HG02678 (cell line): ENCODE data around the gene DUOX2.
"Not testable (repeated sequence)": the region's sequence is repeated elsewhere in the genome, so short reads cannot be mapped to it uniquely, and the experiment has no call there.

ENCODE experiments used
- ATAC-seq: cut with Tn5 transposase; IDR thresholded peaks from one replicate; pipeline ENCODE4 v1.9.1; 2021; ENCODE audit warnings: mild to moderate bottlenecking, moderate library complexity; ENCODE audit not compliant: unreplicated experiment

The DUOX2 gene

DNA sequence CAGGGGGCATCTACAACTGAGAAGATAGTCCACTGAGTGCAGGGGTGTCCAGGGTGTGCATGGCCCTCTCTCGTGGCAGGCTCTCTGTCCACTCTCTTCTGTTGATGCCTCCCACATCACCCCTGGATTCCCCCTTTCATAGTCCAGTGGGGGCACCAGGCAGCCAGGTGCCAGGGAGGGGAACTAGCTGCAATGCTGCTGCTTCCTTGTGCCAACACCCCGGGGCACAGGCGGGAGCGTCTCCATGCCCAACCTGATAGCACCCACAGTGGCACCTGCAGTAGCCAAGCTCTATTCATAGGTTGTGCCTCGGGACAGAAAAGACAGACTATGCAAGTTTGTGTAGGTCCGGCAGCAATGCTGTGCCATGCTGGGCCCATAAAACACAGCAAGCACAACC is 11.7 kb downstream of the DUOX2 start:
- ATAC-seq, result no peak

- ATAC-seq, result no peak
These were observed 12.2 kb downstream of the DUOX2 start for GRCh38 chr15:45101749-45102148.

- ATAC-seq, result no peak
These were observed 12.9 kb downstream of the DUOX2 start for GRCh38 chr15:45100884-45101625.

DNA sequence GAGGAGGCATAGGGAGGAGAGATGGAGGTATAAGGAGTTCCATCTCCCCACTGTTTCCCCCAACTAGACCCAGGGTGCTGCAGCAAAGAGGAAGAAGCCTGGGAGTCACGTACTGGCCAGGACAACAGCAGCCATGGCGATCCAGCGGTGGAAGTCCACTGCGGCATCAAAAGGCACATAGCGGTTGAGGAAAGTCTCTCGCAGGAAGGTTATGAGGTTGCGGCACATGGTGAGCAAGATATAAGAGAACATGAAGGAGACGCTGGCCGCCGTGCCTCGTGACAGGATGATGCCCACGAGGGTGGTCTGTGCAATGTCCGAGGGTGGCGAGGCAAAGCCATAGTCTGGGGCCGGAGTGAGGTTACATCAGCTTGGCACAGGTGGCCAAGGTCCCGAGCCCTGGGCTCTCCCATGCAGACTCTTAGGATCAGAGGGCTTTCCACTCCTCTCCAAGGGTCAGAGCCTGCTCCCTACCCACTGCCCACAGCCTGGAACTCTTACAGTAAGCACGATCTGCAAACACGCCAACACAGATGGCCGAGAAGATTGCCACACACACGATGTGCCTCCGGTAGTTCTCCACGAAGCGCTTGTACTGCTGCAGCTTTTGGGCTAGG is 14.3 kb downstream of the DUOX2 start:
- no peak for ATAC-seq

DNA sequence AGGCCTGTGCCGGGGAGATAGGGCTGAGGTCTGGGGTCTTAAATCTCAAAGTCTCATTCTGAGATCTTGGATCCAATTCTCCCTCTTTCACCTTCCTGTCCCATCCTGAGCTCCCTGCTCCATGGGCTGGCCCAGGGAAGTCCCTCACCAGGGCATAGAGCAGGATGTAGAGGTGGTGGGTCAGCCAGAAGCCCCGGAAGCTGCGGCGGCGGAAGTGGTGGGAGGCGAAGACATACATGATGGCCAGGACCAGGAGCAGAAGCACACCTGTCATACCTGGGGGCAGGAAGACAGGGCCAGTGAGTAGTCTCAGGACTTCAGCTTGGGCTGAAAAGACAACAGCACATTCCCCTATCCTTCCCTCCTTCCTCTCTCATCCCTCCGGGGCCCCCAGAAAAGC is 16.5 kb downstream of the DUOX2 start:
- no peak for ATAC-seq

DNA sequence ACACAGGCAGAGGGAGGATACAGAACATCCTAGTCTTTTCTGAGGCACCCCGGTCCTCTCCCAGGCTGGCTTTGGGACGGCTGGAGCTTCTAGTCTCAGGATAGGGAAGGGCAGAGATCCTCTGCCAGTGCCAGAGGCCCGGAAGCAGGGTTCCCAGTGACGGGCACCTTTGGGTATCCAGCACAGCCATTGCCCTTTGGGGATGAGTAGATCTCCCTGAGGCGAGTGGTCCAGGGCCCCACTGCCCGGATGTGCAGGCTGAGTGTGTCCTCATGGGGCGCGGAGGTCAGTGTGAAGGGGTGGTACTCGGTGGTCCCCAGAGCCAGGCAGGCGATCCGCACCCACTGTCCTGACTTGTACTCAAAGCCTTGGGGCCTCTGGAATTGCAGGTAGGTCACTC is 18.3 kb downstream of the DUOX2 start:
- ATAC-seq, result no peak

DNA sequence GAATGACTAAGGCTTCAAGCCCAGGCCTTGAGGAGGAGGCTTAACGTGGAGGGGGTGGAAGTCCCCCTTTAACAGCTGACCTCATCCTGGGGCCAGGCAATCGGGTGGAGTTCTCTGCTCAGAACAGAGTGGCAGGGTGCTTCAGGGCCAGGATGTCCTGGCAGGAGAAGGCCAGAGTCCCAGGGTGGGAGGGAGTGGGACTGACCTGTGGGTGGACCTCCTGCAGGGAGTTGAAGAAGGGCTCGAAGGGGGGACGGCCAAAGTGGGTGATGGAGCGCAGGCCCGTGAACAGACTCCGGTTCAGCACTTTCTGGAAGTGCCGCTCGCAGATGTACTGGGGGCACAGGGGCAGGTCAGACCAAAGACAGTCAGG is 19.6 kb downstream of the DUOX2 start:
- no peak for ATAC-seq

DNA sequence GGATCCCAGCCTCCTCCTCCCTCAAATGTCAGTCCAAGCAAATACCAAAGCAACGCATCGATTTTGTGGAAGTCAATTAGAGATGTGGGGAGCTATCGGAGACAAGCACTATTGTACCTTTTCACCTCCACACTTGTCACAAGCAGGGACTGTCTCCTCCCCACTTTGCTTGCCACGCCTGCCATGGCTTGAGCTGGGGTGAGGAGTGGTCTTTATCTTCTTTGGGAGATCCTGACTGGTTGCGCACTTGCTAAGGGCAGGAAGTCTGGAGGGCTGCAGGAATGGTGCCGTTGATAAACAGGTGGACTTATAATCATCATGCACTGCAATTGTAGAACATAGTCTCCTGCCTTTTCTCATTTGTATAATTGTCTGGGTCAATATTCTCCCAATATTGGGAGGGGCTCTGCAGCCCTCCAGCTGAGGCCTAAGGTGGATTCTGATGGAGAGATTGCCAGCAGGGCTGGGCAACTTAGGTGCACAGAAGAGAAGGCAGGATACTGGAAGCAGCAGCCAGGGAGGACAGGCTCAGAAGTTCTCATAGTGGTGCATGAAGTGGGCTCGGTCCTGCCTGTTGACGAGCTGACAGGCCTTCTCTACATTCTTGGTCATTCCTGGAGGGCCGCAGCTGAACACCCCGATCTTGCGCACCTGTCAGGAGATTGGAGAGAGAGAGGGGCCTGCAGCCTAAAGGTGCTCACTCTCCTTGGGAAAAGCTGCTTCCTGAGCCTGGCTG is 20.2 kb downstream of the DUOX2 start:
- no peak for ATAC-seq

DNA sequence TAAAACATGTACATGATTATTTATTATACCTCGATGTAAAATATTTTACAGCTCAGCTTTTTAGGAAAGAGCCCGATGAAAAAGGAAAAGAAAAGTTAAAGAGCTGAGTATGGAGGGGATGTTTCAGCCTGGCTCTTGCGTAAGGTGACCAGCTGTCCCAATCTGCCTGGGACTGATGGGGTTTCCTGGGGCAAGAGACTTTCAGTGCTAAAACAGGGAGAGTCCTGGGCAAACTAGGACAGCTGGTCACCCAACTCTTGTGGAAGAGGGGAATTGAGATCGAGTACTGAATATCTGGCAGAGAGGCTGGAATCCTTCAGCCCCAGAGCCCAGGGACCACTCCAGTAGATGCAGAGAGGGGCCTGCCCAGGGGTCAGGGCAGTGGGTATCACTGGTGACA is 21.0 kb downstream of the DUOX2 start:
- no peak for ATAC-seq

DNA sequence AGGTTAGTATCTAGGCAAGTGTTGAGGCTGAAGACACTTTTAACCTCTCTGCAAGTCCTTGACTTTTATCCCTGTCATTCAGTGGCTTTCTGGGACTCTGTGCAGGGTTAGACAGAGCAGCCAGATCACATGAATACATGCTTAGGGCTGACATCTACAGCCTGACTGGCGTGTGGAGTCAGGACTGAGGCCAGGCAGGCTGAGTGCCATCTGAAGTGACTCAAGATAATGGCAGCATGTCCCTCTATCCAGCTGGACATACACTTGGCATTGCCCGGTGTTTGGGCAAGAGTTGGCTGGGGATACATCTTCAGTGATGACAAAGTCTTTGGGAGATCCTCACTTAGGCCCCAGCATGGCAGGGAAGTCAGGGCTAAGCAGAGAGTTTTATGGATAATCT is 22.4 kb downstream of the DUOX2 start:
- ATAC-seq, result no peak

DNA sequence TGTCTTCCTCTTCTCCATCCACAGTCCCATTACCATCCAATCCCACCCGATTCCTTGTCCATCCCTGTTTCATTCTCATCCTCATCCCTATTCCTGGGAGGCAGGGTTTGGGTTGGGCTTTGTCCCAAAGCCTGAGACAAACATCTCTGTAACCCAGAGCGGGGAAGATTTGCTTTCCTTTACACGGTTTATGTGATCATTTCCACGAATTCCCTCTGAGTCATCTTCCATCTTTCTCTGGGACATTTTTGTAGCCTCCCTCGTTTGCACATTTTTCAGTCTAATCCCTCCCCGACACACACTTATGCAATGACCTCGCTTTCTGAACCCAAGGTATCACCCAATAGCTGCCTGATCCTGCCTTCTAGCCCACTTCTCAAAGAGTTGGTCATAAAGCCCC is 22.8 kb downstream of the DUOX2 start:
- ATAC-seq, result no peak

DNA sequence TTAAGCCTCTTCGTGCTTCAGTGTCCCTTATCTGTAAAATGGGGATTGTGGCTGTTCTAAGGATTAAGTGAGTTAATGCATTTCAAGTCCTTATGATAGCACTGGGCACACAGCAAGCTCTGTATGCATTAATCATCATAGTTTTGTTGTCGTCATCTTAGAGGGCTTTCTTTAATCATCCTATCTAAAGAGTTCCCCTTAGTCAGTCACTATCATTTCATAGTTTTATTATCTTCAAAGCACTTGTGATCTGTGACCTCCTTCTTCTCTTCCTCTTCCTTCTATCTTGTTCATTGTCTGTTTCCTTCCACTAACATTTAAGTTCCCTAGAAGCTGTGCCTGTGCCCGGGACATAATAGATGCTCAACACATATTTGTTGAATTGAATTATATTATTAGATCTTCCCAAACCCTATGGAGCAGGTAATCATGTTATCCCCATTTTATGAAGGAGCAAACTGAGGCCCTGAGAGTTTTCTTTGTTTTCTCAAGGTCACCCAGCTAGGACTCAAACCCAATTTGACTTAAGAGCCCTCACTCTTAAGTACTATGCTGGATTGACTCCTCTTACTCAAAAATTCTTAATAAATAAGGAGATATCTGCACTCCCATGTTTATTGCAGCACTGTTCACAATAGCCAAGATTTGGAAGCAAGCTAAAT is 24.1 kb downstream of the DUOX2 start:
- ATAC-seq, result no peak

DNA sequence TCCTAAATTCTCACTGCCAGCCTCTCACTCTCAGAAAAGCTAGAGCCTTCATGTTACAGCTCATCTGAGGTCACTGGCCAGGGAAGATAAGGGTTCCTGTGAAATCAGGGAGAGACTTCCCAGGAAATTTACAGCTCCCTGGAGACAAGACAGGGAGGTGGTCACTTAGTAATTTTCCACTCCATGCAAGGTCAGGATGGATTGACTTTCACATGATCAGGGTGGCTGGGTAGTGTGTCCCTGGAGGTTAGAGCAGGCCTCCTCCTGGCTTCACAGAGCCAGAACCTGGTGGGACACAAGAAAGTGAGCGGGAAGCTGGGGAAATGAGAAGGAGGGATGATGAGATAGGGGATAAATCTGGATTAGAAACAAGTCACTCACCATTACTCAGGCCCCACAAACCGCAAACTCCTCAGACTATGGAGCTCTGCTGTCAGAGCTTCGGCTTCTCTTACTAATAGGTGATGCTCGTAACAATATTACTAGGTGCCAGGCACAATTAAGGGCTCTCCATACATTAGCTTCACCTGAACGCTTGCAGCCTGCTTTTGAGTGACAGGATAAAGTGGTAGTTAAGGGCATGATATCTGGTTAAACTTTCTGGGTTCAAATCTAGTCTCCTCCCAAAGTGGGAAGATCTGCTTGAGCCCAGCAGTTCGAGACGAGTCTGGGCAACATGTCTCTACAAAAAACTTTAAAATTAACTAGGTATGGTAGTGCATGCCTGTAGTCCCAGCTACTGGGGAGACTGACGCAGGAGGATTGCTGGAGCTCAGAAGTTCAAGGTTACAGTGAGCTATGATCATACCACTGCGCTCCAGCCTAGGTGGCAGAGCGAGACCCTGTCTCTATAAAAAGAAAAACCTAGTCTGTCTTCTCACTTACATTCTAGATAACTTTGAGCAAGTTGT is 24.9 kb downstream of the DUOX2 start:
- ATAC-seq, result no peak

- no peak for ATAC-seq
These were observed 26.5 kb downstream of the DUOX2 start for GRCh38 chr15:45087513-45087912.

GRCh38 chr15:45084163-45084562 is 29.8 kb downstream of the DUOX2 start:
- ATAC-seq, result no peak

DNA sequence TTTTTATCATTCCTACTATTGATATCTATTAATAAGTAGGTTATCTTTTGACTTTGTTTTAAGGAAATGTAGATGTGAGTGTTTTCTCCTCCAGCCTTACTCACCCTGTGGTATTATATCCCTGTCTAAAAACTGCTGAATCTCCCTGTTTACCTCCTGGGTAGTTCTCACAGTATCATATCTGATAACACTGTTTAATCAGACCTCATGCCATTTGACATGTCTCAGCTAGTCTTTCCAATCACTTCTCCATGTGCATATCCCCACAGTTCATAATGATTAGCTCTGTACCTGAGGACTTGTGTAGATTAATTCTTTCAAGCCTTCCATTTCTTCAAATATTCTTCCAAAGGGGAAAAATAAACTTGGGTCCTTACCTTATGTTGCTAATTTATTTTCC is 30.7 kb downstream of the DUOX2 start:
- no peak for ATAC-seq

- not testable (repeated sequence) for ATAC-seq
These were observed 31.6 kb downstream of the DUOX2 start for GRCh38 chr15:45082412-45082811.

- ATAC-seq, result not testable (repeated sequence)
These were observed 33.4 kb downstream of the DUOX2 start for GRCh38 chr15:45080593-45080992.

DNA sequence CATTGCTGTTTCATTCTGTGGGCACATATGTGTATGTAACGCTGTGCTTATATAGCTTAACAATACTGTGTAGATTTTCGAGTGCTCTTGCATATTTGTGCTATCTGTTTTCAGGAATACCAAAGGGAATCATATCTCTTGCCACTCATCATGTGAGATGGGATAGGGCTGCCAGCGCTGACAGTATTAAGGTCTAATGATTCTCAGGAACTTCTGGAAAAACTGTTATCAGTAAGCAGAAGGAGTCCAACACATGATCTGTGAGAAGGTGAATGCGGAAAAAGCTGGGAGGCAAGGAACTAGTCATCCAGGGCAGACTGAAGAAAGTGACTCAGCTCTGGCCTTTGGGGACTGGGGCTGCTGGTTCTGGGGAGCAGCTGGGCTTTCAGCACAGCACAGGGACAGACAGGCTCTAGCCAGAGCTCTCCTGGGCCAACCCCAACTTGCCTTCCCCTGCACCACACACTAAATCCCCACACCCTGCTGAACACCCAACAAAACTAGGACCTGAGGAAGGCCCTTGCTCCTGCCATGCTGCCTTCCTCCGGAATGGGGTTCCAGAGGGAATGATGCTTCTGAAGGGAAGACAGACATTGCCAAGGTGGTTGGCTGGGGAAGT is 34.2 kb downstream of the DUOX2 start:
- not testable (repeated sequence) for ATAC-seq

DNA sequence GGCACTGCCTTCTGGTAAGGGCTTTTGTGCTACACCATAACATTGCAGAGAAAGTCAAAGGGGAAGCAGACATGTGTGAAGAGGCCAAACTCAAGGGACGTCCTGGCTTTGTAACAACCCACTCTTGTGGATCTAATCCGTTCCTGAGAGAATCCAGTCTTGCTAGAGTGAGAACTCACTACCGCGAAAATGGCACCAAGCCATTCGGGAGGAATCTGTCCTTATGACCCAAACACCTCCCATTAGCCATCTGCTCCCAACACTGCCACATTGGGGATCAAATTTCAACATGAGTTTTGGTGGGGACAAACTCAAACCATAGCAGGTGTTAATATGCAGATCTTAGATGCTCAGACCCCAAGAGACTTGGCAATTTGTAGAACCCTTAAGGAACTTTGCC is 34.8 kb downstream of the DUOX2 start:
- not testable (repeated sequence) for ATAC-seq
